ENCODE results near the gene TBC1D20. TPM values are rescaled to one million over a fixed set of nuclear protein-coding genes. Genes with fewer than 3 reads are reported as not detected.
"Not testable (repeated sequence)": the region's sequence is repeated elsewhere in the genome, so short reads cannot be mapped to it uniquely, and the experiment has no call there.

Gene TBC1D20
- total RNA-seq, 1 donor, result 64.8 TPM

- H3K9me3 ChIP-seq (ENCODE audit: low read depth, low read length), result no peaks in the 10 kb centered on the region
- DNase-seq (ENCODE audit: insufficient read length, low spot score, missing footprints), result no peak
Measured at GRCh38 chr20:399182-399707, 63.1 kb downstream of the TBC1D20 start.

DNA sequence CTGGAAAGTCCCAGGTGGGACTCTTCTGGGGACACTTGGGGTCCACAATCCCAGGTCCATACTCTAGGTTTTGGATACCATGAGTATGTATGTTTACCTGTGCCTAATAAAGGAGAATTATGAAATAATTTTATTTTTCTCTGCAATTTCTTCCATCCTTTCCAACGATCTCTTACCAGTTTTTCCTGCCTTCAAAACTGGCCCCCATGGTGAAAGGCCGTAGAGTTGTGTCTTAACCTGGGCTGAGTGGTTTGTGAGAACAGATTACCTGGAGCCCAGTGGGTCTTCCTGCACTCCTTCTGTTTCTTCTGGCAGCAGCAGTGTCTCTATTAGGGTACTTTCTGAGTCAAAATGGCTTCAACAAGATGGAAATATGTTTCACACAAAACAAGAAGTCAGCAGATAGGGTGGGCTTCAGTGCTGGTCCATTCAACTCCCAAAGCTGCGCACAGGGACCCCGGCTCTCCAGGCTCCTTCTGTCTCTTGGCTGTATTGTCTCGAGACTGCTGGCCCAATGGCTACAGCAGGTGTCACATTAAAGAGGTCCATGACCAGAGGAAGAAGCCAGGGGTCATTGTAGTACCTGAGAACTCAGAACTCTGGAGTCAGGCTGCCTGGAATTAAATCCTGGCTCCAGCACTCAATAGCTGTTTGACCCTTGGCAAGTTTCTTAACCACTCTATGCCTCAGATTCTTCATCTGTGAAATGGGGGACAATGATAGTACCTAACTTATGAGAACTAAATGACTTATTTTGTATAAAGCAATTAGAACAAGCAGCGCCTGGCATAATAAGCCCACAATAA is 64.7 kb downstream of the TBC1D20 start:
- no peak overlapping the region for H3K27ac ChIP-seq (ENCODE audit: low read depth, low read length)
- peaks cover 5% of the 10 kb centered on the region for H3K36me3 ChIP-seq (ENCODE audit: insufficient read depth, low read length)
- no peaks in the 10 kb centered on the region for H3K27me3 ChIP-seq (ENCODE audit: insufficient read depth, low read length)
- H3K9me3 ChIP-seq (ENCODE audit: low read depth, low read length), result no peaks in the 10 kb centered on the region
- H2AFZ ChIP-seq (ENCODE audit: low read length), result no peak overlapping the region
- DNase-seq (ENCODE audit: insufficient read length, low spot score, missing footprints), result peak; percentile 10
- H3K4me1 ChIP-seq (ENCODE audit: insufficient read depth, low read length), result no peaks in the 10 kb centered on the region
- H3K79me2 ChIP-seq (ENCODE audit: insufficient read depth, low read length), result no peaks in the 10 kb centered on the region
- H3K4me2 ChIP-seq (ENCODE audit: insufficient read depth, low read length), result no peak overlapping the region
- no peaks in the 10 kb centered on the region for H4K20me1 ChIP-seq (ENCODE audit: insufficient read depth, low read length)
- TF ChIP-seq, protein P1, sequence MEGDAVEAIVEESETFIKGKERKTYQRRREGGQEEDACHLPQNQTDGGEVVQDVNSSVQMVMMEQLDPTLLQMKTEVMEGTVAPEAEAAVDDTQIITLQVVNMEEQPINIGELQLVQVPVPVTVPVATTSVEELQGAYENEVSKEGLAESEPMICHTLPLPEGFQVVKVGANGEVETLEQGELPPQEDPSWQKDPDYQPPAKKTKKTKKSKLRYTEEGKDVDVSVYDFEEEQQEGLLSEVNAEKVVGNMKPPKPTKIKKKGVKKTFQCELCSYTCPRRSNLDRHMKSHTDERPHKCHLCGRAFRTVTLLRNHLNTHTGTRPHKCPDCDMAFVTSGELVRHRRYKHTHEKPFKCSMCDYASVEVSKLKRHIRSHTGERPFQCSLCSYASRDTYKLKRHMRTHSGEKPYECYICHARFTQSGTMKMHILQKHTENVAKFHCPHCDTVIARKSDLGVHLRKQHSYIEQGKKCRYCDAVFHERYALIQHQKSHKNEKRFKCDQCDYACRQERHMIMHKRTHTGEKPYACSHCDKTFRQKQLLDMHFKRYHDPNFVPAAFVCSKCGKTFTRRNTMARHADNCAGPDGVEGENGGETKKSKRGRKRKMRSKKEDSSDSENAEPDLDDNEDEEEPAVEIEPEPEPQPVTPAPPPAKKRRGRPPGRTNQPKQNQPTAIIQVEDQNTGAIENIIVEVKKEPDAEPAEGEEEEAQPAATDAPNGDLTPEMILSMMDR (IDR thresholded peaks at IDR 0.05; ENCODE audit: extremely low read depth, low read depth, low read length), result no peak
- H3K4me3 ChIP-seq (ENCODE audit: insufficient read depth, low read length), result no peak overlapping the region

More at GRCh38 chr20:399182-399707, 63.1 kb downstream of the TBC1D20 start:
- Histone ChIP-seq H3K27me3 (ENCODE audit: insufficient read depth, low read length) (no peaks in the 10 kb centered on the region), H2AFZ (ENCODE audit: low read length) (no peak overlapping the region), H3K4me2 (ENCODE audit: insufficient read depth, low read length) (no peak overlapping the region), H3K4me1 (ENCODE audit: insufficient read depth, low read length) (no peaks in the 10 kb centered on the region), H3K4me3 (ENCODE audit: insufficient read depth, low read length) (no peak overlapping the region), H3K27ac (ENCODE audit: low read depth, low read length) (no peak overlapping the region), H3K36me3 (ENCODE audit: insufficient read depth, low read length) (peaks cover 4% of the 10 kb centered on the region), H3K79me2 (ENCODE audit: insufficient read depth, low read length) (no peaks in the 10 kb centered on the region), H4K20me1 (ENCODE audit: insufficient read depth, low read length) (no peaks in the 10 kb centered on the region)
- TF ChIP-seq, protein P1 (IDR thresholded peaks at IDR 0.05; ENCODE audit: extremely low read depth, low read depth, low read length), result no peak

GRCh38 chr20:396619-397431 is 65.5 kb downstream of the TBC1D20 start:
- Histone ChIP-seq H2AFZ (ENCODE audit: low read length) (no peak overlapping the region), H3K4me2 (ENCODE audit: insufficient read depth, low read length) (no peak overlapping the region), H3K36me3 (ENCODE audit: insufficient read depth, low read length) (peaks cover 10% of the 10 kb centered on the region), H3K27me3 (ENCODE audit: insufficient read depth, low read length) (no peaks in the 10 kb centered on the region), H3K4me1 (ENCODE audit: insufficient read depth, low read length) (no peaks in the 10 kb centered on the region), H3K4me3 (ENCODE audit: insufficient read depth, low read length) (no peak overlapping the region), H3K79me2 (ENCODE audit: insufficient read depth, low read length) (no peaks in the 10 kb centered on the region), H4K20me1 (ENCODE audit: insufficient read depth, low read length) (no peaks in the 10 kb centered on the region), H3K27ac (ENCODE audit: low read depth, low read length) (no peak overlapping the region), H3K9me3 (ENCODE audit: low read depth, low read length) (no peaks in the 10 kb centered on the region)
- TF ChIP-seq, protein P1 (IDR thresholded peaks at IDR 0.05; ENCODE audit: extremely low read depth, low read depth, low read length), result no peak
- DNase-seq (ENCODE audit: insufficient read length, low spot score, missing footprints), result peak; percentile 71

GRCh38 chr20:396252-396618 is 66.1 kb downstream of the TBC1D20 start:
- no peak overlapping the region for H3K4me3 ChIP-seq (ENCODE audit: insufficient read depth, low read length)
- no peaks in the 10 kb centered on the region for H3K9me3 ChIP-seq (ENCODE audit: low read depth, low read length)
- no peak overlapping the region for H3K27ac ChIP-seq (ENCODE audit: low read depth, low read length)
- DNase-seq (ENCODE audit: insufficient read length, low spot score, missing footprints), result no peak
- H3K79me2 ChIP-seq (ENCODE audit: insufficient read depth, low read length), result no peaks in the 10 kb centered on the region
- no peak overlapping the region for H3K4me2 ChIP-seq (ENCODE audit: insufficient read depth, low read length)
- H3K27me3 ChIP-seq (ENCODE audit: insufficient read depth, low read length), result no peaks in the 10 kb centered on the region
- no peak overlapping the region for H2AFZ ChIP-seq (ENCODE audit: low read length)
- TF ChIP-seq, protein P1 (IDR thresholded peaks at IDR 0.05; ENCODE audit: extremely low read depth, low read depth, low read length), result no peak
- no peaks in the 10 kb centered on the region for H3K4me1 ChIP-seq (ENCODE audit: insufficient read depth, low read length)
- no peaks in the 10 kb centered on the region for H4K20me1 ChIP-seq (ENCODE audit: insufficient read depth, low read length)
- peaks cover 12% of the 10 kb centered on the region for H3K36me3 ChIP-seq (ENCODE audit: insufficient read depth, low read length)

DNA sequence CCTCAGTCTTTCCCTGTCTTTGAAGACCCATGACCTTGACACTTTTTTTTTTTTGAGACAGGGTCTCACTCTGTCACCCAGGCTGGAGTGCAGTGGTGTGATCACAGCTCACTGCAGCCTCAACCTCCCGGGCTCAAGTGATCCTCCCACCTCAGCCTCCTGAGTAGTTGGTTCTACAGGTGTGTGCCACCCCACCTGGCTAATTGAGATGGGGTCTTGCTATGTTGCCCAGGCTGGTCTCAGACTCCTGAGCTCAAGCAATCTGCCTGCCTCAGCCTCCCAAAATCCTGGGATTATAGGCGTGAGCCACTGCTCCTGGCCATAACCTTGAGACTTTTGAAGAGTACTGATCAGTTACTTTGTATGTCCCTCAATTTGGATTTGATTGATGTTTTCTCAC is 69.0 kb downstream of the TBC1D20 start:
- H3K36me3 ChIP-seq (ENCODE audit: insufficient read depth, low read length), result peaks cover 25% of the 10 kb centered on the region

More for the DNA sequence above, 69.0 kb downstream of the TBC1D20 start:
- H3K4me3 ChIP-seq (ENCODE audit: insufficient read depth, low read length); DNase-seq (ENCODE audit: insufficient read length, low spot score, missing footprints); H4K20me1 ChIP-seq (ENCODE audit: insufficient read depth, low read length); H3K27ac ChIP-seq (ENCODE audit: low read depth, low read length); H3K79me2 ChIP-seq (ENCODE audit: insufficient read depth, low read length); H3K4me1 ChIP-seq (ENCODE audit: insufficient read depth, low read length); H3K4me2 ChIP-seq (ENCODE audit: insufficient read depth, low read length); H2AFZ ChIP-seq (ENCODE audit: low read length); H3K9me3 ChIP-seq (ENCODE audit: low read depth, low read length); H3K27me3 ChIP-seq (ENCODE audit: insufficient read depth, low read length): not testable (repeated sequence)
